PC-3 (cell line): ENCODE data around the gene DCAF12. TPM values are rescaled to one million over a fixed set of nuclear protein-coding genes. Genes with fewer than 3 reads are reported as not detected.
A peak's percentile ranks its signal among the peaks of the same experiment; 100 is the strongest.

ENCODE experiments used
- ATAC-seq: fragments of 200-7000 bp; cut with Tn5 transposase; 2 replicates; pipeline ENCODE4 v1.9.1; 2020; ENCODE audit warnings: mild to moderate bottlenecking, moderate library complexity
- BruUV-seq: library from RNA; stranded (reverse); fragments of 400-500 nt; replicated peaks from 2 replicates; lab custom pipeline; 2021; lab: Mats Ljungman, UMichigan
- CTCF ChIA-PET: fragments of 300-600 bp; sonication (Branson Sonifier 250); formaldehyde crosslinking; loops from one replicate; lab custom pipeline; 2022; ENCODE audit warnings: antibody characterized with exemption; lab: Charles Lee
- POLR2A ChIA-PET: fragments of 300-600 bp; sonication (Branson Sonifier 250); formaldehyde crosslinking; loops from one replicate; lab custom pipeline; 2022; ENCODE audit warnings: antibody characterized with exemption; ENCODE audit not compliant: unreplicated experiment; lab: Charles Lee
- DNase-seq: peaks from one replicate; pipeline ENCODE4 v3.0.0-alpha.2; 2015
- H2AFZ ChIP-seq: fragments of 300-600 bp; sonication (generic); 2 replicates; pipeline ENCODE4 v1.6.0; 2016; ENCODE audit warnings: antibody characterized with exemption, low read length
- H3F3A ChIP-seq: fragments of 300-600 bp; sonication (generic); one replicate; pipeline ENCODE4 v1.6.0; 2017; ENCODE audit warnings: antibody characterized with exemption, low read length, control low read depth, mild to moderate bottlenecking; ENCODE audit not compliant: unreplicated experiment
- H3K27ac ChIP-seq: fragments of 300-600 bp; sonication (generic); 2 replicates; pipeline ENCODE4 v1.5.1; 2016; ENCODE audit warnings: mild to moderate bottlenecking, low read length
- H3K27me3 ChIP-seq: fragments of 300-600 bp; sonication (generic); 2 replicates; pipeline ENCODE4 v1.6.1; 2016; ENCODE audit warnings: low read length, mixed read lengths
- H3K36me3 ChIP-seq: fragments of 300-600 bp; sonication (generic); 2 replicates; pipeline ENCODE4 v1.6.1; 2016; ENCODE audit warnings: low read depth, mixed run types, low read length, mixed read lengths
- H3K4me1 ChIP-seq: fragments of 300-600 bp; sonication (generic); 2 replicates; pipeline ENCODE4 v1.5.1; 2016; ENCODE audit warnings: low read length; ENCODE audit not compliant: insufficient read depth
- H3K4me2 ChIP-seq: fragments of 300-600 bp; sonication (generic); 2 replicates; pipeline ENCODE4 v1.6.0; 2016; ENCODE audit warnings: low read length
- H3K4me3 ChIP-seq: fragments of 300-600 bp; sonication (generic); 2 replicates; pipeline ENCODE4 v1.5.1; 2016; ENCODE audit warnings: mild to moderate bottlenecking, low read length, mixed read lengths
- H3K79me2 ChIP-seq: fragments of 300-600 bp; sonication (generic); 2 replicates; pipeline ENCODE4 v1.6.1; 2017; ENCODE audit warnings: low read length, mixed read lengths
- H3K9ac ChIP-seq: fragments of 300-600 bp; sonication (generic); 2 replicates; pipeline ENCODE4 v1.6.0; 2016; ENCODE audit warnings: mild to moderate bottlenecking, low read length
- H3K9me2 ChIP-seq: fragments of 300-600 bp; sonication (generic); replicated peaks from 2 replicates; pipeline ENCODE4 v1.6.1; 2016; ENCODE audit warnings: mixed run types, low read length, mixed read lengths
- H3K9me3 ChIP-seq: fragments of 300-600 bp; sonication (generic); 2 replicates; pipeline ENCODE4 v1.6.1; 2016; ENCODE audit warnings: low read length, mixed read lengths
- H4K20me1 ChIP-seq: fragments of 300-600 bp; sonication (generic); 2 replicates; pipeline ENCODE4 v1.6.1; 2016; ENCODE audit warnings: low read length, mixed read lengths
- EZH2 ChIP-seq: fragments of 300-600 bp; sonication (generic); IDR thresholded peaks from one replicate; pipeline ENCODE4 v1.6.1; 2017; ENCODE audit warnings: antibody characterized with exemption, mild to moderate bottlenecking, low read length; ENCODE audit not compliant: unreplicated experiment
- EZH2phosphoT487 ChIP-seq: fragments of 300-600 bp; sonication (generic); IDR thresholded peaks from 2 replicates; pipeline ENCODE4 v1.6.1; 2018; ENCODE audit warnings: mild to moderate bottlenecking, antibody characterized with exemption, low read length, borderline replicate concordance
- intact Hi-C: fragments of 100-400 bp; cut with micrococcal nuclease; formaldehyde crosslinking; loops from 2 replicates; pipeline ENCODE4 v1.9.0; 2023
- total RNA-seq: library from RNA; depleted of rRNA; stranded (reverse); fragments of >200 nt; gene quantifications from 2 replicates; pipeline ENCODE4 v1.2.3, GENCODE V29; 2014
- TF ChIP-seq, protein P1 (sequence below): fragments of 300-600 bp; sonication (generic); conservative IDR thresholded peaks from 2 replicates; pipeline ENCODE4 v1.5.1; 2017; ENCODE audit warnings: antibody characterized with exemption, low read depth, mild to moderate bottlenecking, low read length

Gene DCAF12
- total RNA-seq, 1 experiment from 2014 or later, result 12.9 TPM

DNA sequence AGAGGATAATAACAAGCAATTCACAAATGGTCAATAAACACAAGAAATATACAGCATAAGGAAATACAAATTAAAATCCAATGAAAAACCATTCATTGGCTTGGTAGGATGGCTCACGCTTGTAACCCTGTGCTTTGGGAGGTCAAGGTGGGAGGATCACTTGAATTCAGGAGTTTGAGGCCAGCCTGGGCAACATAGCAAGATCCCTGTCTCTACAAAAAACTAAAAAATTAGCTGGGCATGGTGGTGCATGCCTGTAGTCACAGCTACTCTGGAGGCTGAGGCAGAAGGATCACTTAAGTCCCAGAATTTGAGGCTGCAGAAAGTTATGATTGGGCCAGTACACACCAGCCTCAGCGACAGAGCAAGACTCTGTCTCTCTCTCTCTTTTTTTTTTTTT lies 31.4 kb upstream of the DCAF12 start:
- POLR2A ChIA-PET, result interaction anchor here (0.6 kb wide), 1 partner anchor 131 kb away, joined by 5 read pairs; no protein-coding TSS in a partner anchor
- no peaks in the 10 kb centered on the region for H3K9me3 ChIP-seq
- H4K20me1 ChIP-seq, result no peaks in the 10 kb centered on the region
- no peaks in the 10 kb centered on the region for H3K9me2 ChIP-seq
- H3K4me2 ChIP-seq, result peak overlapping the region; percentile 45
- H3K4me1 ChIP-seq, result peaks cover 15% of the 10 kb centered on the region
- H2AFZ ChIP-seq, result no peak overlapping the region
- H3K27me3 ChIP-seq, result no peaks in the 10 kb centered on the region
- peak overlapping the region; percentile 40; the same call in 1 of the 2 replicates for H3K9ac ChIP-seq
- ATAC-seq (no peak), DNase-seq (no peak)
- no peaks in the 10 kb centered on the region for H3K36me3 ChIP-seq
- H3K79me2 ChIP-seq, result no peaks in the 10 kb centered on the region
- BruUV-seq, result no TSS peak
- H3F3A ChIP-seq, result no peaks in the 10 kb centered on the region
- no peak for TF ChIP-seq EZH2phosphoT487
- TF ChIP-seq, protein P1, sequence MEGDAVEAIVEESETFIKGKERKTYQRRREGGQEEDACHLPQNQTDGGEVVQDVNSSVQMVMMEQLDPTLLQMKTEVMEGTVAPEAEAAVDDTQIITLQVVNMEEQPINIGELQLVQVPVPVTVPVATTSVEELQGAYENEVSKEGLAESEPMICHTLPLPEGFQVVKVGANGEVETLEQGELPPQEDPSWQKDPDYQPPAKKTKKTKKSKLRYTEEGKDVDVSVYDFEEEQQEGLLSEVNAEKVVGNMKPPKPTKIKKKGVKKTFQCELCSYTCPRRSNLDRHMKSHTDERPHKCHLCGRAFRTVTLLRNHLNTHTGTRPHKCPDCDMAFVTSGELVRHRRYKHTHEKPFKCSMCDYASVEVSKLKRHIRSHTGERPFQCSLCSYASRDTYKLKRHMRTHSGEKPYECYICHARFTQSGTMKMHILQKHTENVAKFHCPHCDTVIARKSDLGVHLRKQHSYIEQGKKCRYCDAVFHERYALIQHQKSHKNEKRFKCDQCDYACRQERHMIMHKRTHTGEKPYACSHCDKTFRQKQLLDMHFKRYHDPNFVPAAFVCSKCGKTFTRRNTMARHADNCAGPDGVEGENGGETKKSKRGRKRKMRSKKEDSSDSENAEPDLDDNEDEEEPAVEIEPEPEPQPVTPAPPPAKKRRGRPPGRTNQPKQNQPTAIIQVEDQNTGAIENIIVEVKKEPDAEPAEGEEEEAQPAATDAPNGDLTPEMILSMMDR, result no peak
- TF ChIP-seq EZH2, result no peak
- intact Hi-C loops, result no loop called here
- H3K27ac ChIP-seq, result peak overlapping the region; percentile 60
- H3K4me3 ChIP-seq, result no peak overlapping the region
- CTCF ChIA-PET, result no interaction called here

DNA sequence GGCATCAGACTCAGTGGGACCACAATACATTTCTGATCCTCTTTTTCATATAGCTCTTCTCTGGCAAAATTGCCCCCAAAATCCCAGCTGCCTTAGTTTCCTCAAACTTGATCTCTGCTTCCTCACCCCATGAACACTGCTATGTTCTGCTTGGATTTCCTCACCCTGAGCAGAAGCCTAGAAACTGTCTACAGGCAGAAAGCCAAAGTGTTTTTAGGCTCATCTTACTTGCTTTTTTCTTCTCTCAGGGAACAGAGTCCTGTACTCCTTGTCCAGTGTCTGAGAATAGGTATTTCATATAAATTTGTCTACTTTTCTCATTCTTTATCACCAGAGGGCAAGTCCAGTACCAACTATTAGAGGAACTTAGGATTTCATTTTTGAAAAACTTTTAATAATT lies 30.8 kb upstream of the DCAF12 start:
- CTCF ChIA-PET, result no interaction called here
- ATAC-seq (no peak), DNase-seq (no peak)
- Histone ChIP-seq H3K27me3 (no peaks in the 10 kb centered on the region), H4K20me1 (no peaks in the 10 kb centered on the region), H3K4me2 (no peak overlapping the region), H3K9ac (no peak overlapping the region), H3K9me2 (no peaks in the 10 kb centered on the region), H2AFZ (no peak overlapping the region), H3K9me3 (no peaks in the 10 kb centered on the region), H3K4me3 (no peak overlapping the region), H3K27ac (no peak overlapping the region), H3K36me3 (no peaks in the 10 kb centered on the region), H3K79me2 (no peaks in the 10 kb centered on the region), H3F3A (no peaks in the 10 kb centered on the region), H3K4me1 (peaks cover 15% of the 10 kb centered on the region; the same call in 1 of the 2 replicates)
- no peak for TF ChIP-seq EZH2phosphoT487
- TF ChIP-seq, protein P1, result no peak
- TF ChIP-seq EZH2, result no peak
- intact Hi-C loops, result no loop called here
- POLR2A ChIA-PET, result no interaction called here
- no TSS peak for BruUV-seq

DNA sequence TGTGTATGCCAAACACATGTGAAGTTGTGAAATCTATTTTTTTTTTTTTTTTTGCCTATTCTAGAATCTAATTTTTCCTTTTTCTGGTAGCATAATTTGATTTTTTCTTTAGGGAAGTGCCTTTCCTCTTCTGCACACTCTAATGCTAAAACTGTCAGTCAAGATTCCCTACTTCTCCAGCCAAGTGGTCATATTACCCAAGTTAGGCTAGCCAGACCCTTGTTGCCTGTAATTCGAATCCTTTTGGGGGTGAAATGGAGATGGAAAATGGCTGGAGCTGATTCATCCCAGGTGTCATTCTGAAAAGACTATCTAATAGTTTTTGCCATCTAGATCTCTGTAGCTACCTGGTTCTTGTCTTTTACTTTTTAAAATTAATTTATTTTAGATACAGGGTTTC lies 27.6 kb upstream of the DCAF12 start:
- Histone ChIP-seq H3K36me3 (no peaks in the 10 kb centered on the region), H3F3A (no peaks in the 10 kb centered on the region), H3K4me3 (no peak overlapping the region), H3K9me2 (no peaks in the 10 kb centered on the region), H3K9me3 (no peaks in the 10 kb centered on the region), H2AFZ (no peak overlapping the region), H3K4me2 (no peak overlapping the region), H3K27me3 (no peaks in the 10 kb centered on the region), H3K4me1 (peaks cover 13% of the 10 kb centered on the region; the same call in 1 of the 2 replicates), H3K9ac (no peak overlapping the region), H3K27ac (no peak overlapping the region), H3K79me2 (no peaks in the 10 kb centered on the region), H4K20me1 (no peaks in the 10 kb centered on the region)
- ChIA-PET POLR2A (no interaction called here), CTCF (no interaction called here)
- intact Hi-C loops, result no loop called here
- ATAC-seq, result no peak
- DNase-seq, result no peak
- TF ChIP-seq EZH2 (no peak), EZH2phosphoT487 (no peak)
- TF ChIP-seq, protein P1, result no peak
- BruUV-seq, result no TSS peak
